PFSK-1 (cell line): ENCODE results near the gene ACHE.

ENCODE experiments used
- POLR2AphosphoS5 ChIP-seq: IDR thresholded peaks from 2 replicates; pipeline ENCODE4 v1.6.1; 2012; ENCODE audit warnings: low read depth, mild to moderate bottlenecking, control low read depth, low read length, moderate library complexity
- TF ChIP-seq, protein P1 (sequence below), 2 experiments: IDR thresholded peaks; 2 replicates each; pipeline versions ENCODE4 v1.6.1 to v1.8.0; 2011 to 2012; ENCODE audit warnings: low read depth in 2 of 2, low read length in 2 of 2, control low read depth in 1 of 2, inconsistent platforms in 1 of 2, mild to moderate bottlenecking in 1 of 2, moderate library complexity in 1 of 2; ENCODE audit not compliant: insufficient read depth in 1 of 2

DNA sequence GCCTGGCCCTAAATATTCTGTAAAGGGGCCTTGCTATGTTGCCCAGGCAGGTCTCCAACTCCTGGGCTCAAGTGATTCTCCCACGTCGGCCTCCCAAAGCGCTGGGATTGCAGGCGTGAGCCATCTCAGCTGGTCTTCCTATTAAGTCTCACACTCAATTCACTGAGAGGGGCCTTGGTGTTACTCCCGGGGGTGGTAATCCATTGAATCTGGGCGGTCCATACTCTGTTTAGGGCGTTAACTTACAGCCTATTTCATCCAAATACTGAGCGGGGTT lies 21.4 kb downstream of the ACHE start:
- no peak for TF ChIP-seq POLR2AphosphoS5
- TF ChIP-seq, protein P1, sequence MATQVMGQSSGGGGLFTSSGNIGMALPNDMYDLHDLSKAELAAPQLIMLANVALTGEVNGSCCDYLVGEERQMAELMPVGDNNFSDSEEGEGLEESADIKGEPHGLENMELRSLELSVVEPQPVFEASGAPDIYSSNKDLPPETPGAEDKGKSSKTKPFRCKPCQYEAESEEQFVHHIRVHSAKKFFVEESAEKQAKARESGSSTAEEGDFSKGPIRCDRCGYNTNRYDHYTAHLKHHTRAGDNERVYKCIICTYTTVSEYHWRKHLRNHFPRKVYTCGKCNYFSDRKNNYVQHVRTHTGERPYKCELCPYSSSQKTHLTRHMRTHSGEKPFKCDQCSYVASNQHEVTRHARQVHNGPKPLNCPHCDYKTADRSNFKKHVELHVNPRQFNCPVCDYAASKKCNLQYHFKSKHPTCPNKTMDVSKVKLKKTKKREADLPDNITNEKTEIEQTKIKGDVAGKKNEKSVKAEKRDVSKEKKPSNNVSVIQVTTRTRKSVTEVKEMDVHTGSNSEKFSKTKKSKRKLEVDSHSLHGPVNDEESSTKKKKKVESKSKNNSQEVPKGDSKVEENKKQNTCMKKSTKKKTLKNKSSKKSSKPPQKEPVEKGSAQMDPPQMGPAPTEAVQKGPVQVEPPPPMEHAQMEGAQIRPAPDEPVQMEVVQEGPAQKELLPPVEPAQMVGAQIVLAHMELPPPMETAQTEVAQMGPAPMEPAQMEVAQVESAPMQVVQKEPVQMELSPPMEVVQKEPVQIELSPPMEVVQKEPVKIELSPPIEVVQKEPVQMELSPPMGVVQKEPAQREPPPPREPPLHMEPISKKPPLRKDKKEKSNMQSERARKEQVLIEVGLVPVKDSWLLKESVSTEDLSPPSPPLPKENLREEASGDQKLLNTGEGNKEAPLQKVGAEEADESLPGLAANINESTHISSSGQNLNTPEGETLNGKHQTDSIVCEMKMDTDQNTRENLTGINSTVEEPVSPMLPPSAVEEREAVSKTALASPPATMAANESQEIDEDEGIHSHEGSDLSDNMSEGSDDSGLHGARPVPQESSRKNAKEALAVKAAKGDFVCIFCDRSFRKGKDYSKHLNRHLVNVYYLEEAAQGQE (IDR thresholded peaks at IDR 0.05; ENCODE audit: insufficient read depth in 1 of 2, low read depth in 2 of 2, low read length in 2 of 2): no peak
